ENCODE results near the gene SLC2A1. TPM values are rescaled to one million over a fixed set of nuclear protein-coding genes. Genes with fewer than 3 reads are reported as not detected.

Gene SLC2A1
- total RNA-seq, 1 experiment from 2014 or later, result 245 TPM

DNA sequence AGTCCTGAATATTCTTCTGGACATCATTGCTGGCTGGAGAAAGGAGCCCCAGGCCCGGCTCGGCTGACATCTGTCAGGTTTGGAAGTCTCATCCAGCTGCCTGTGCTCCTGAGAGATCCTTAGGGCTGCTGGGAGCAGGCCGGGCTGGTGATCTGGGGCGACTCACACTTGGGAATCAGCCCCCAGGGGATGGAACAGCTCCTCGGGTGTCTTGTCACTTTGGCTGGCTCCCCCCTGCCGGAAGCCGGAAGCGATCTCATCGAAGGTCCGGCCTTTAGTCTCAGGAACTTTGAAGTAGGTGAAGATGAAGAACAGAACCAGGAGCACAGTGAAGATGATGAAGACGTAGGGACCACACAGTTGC lies 31.8 kb downstream of the SLC2A1 start:
- intact Hi-C loops (cut with micrococcal nuclease), result no loop called here
- ChIA-PET POLR2A (ENCODE audit: unreplicated experiment) (interaction anchor here (0.5 kb wide), 1 partner anchor 236 kb away, joined by 3 read pairs; no protein-coding TSS in a partner anchor), CTCF (no interaction called here)
- Histone ChIP-seq H4K20me1 (ENCODE audit: low read length) (no peaks in the 10 kb centered on the region), H3K9me3 (ENCODE audit: low read length) (no peaks in the 10 kb centered on the region), H3K27me3 (ENCODE audit: low read length) (no peaks in the 10 kb centered on the region), H3K79me2 (ENCODE audit: low read length) (peaks cover 12% of the 10 kb centered on the region), H3K9me2 (replicated peaks; ENCODE audit: low read length) (no peaks in the 10 kb centered on the region), H3K9ac (ENCODE audit: low read length) (no peak overlapping the region), H3K27ac (ENCODE audit: low read length) (no peak overlapping the region), H3K4me3 (ENCODE audit: low read length) (no peak overlapping the region), H3F3A (ENCODE audit: low read length, unreplicated experiment) (peaks cover 14% of the 10 kb centered on the region), H3K4me2 (ENCODE audit: low read length) (no peak overlapping the region), H3K4me1 (ENCODE audit: insufficient read depth, low read length) (peaks cover 32% of the 10 kb centered on the region), H3K36me3 (ENCODE audit: low read depth, low read length) (peaks cover 64% of the 10 kb centered on the region), H2AFZ (ENCODE audit: low read length) (no peak overlapping the region)
- no TSS peak for BruUV-seq (replicated peaks)
- ATAC-seq (no peak), DNase-seq (no peak)
- TF ChIP-seq, protein P1, sequence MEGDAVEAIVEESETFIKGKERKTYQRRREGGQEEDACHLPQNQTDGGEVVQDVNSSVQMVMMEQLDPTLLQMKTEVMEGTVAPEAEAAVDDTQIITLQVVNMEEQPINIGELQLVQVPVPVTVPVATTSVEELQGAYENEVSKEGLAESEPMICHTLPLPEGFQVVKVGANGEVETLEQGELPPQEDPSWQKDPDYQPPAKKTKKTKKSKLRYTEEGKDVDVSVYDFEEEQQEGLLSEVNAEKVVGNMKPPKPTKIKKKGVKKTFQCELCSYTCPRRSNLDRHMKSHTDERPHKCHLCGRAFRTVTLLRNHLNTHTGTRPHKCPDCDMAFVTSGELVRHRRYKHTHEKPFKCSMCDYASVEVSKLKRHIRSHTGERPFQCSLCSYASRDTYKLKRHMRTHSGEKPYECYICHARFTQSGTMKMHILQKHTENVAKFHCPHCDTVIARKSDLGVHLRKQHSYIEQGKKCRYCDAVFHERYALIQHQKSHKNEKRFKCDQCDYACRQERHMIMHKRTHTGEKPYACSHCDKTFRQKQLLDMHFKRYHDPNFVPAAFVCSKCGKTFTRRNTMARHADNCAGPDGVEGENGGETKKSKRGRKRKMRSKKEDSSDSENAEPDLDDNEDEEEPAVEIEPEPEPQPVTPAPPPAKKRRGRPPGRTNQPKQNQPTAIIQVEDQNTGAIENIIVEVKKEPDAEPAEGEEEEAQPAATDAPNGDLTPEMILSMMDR (conservative IDR thresholded peaks at IDR 0.05; ENCODE audit: low read depth, low read length), result no peak
- TF ChIP-seq EZH2phosphoT487 (IDR thresholded peaks at IDR 0.05; ENCODE audit: borderline replicate concordance, low read length) (no peak), EZH2 (IDR thresholded peaks at IDR 0.05; ENCODE audit: low read length, unreplicated experiment) (no peak)

DNA sequence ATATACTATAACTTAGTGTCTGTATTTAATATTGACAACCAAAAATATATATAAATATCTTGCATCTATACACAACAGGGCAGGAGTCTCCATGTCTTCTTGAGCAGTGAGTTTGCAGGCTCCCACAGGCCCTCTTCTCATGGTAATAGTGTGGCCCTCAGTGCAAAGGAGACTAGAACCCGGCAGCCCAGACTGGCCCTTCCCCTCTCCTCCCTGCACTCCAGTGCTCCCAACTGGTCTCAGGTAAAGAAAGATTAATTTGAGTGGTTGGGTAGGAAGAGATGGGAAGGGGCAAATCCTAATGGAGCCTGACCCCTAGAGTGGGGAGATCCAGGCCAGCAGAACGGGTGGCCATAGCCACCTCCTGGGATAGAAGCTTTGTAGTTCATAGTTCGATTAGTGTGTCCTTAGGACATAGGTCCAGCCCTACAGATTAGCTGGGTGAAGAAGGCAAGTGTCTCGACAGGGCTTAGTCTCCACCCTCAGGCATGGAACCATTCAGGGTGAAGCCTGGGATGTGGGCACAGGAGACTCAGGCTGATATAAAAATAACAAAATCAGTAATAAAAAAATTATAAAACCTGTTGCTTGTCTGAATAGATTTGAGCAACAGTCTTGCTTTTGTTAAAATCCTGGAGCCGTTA lies 32.3 kb downstream of the SLC2A1 start:
- no peaks in the 10 kb centered on the region for H4K20me1 ChIP-seq (ENCODE audit: low read length)
- H3K9ac ChIP-seq (ENCODE audit: low read length), result no peak overlapping the region
- H3K27ac ChIP-seq (ENCODE audit: low read length), result no peak overlapping the region
- CTCF ChIA-PET, result no interaction called here
- H3K79me2 ChIP-seq (ENCODE audit: low read length), result peaks cover 7% of the 10 kb centered on the region
- intact Hi-C loops (cut with micrococcal nuclease), result no loop called here
- H3K4me1 ChIP-seq (ENCODE audit: insufficient read depth, low read length), result peaks cover 27% of the 10 kb centered on the region
- BruUV-seq (replicated peaks), result TSS peak; percentile 9
- DNase-seq (no peak), ATAC-seq (no peak)
- peaks cover 14% of the 10 kb centered on the region for H3F3A ChIP-seq (ENCODE audit: low read length, unreplicated experiment)
- H3K9me2 ChIP-seq (replicated peaks; ENCODE audit: low read length), result no peaks in the 10 kb centered on the region
- H3K27me3 ChIP-seq (ENCODE audit: low read length), result no peaks in the 10 kb centered on the region
- TF ChIP-seq EZH2 (IDR thresholded peaks at IDR 0.05; ENCODE audit: low read length, unreplicated experiment), result no peak
- TF ChIP-seq, protein P1 (conservative IDR thresholded peaks at IDR 0.05; ENCODE audit: low read depth, low read length), result no peak
- TF ChIP-seq EZH2phosphoT487 (IDR thresholded peaks at IDR 0.05; ENCODE audit: borderline replicate concordance, low read length), result no peak
- H2AFZ ChIP-seq (ENCODE audit: low read length), result no peak overlapping the region
- peaks cover 62% of the 10 kb centered on the region for H3K36me3 ChIP-seq (ENCODE audit: low read depth, low read length)
- H3K4me3 ChIP-seq (ENCODE audit: low read length), result no peak overlapping the region
- H3K9me3 ChIP-seq (ENCODE audit: low read length), result no peaks in the 10 kb centered on the region
- no peak overlapping the region for H3K4me2 ChIP-seq (ENCODE audit: low read length)
- POLR2A ChIA-PET (ENCODE audit: unreplicated experiment), result interaction anchor here (0.5 to 0.7 kb wide), 2 partner anchors 46 to 236 kb away, joined by 3 read pairs; no protein-coding TSS in a partner anchor
